AG08395 (cell line): ENCODE results near the gene SLC48A1.
A peak's percentile ranks its signal among the peaks of the same experiment; 100 is the strongest.

ENCODE experiments used
- DNase-seq: peaks from one replicate; pipeline ENCODE4 v3.0.0; 2012; ENCODE audit warnings: mixed read lengths, low spot score

The SLC48A1 gene

GRCh38 chr12:47744005-47744651 lies 28.9 kb upstream of the SLC48A1 start:
- no peak for DNase-seq

GRCh38 chr12:47744778-47745436 lies 28.1 kb upstream of the SLC48A1 start:
- DNase-seq, result no peak

- no peak for DNase-seq
Observed at GRCh38 chr12:47745485-47746041, 27.5 kb upstream of the SLC48A1 start.

GRCh38 chr12:47746073-47746472 lies 27.0 kb upstream of the SLC48A1 start:
- DNase-seq, result no peak

GRCh38 chr12:47746523-47746922 lies 26.5 kb upstream of the SLC48A1 start:
- DNase-seq, result no peak

GRCh38 chr12:47747126-47747525 lies 25.9 kb upstream of the SLC48A1 start:
- no peak for DNase-seq

GRCh38 chr12:47747596-47748506 lies 25.2 kb upstream of the SLC48A1 start:
- no peak for DNase-seq

- DNase-seq, result no peak
Observed at GRCh38 chr12:47748507-47748828, 24.6 kb upstream of the SLC48A1 start.

GRCh38 chr12:47748899-47749298 lies 24.1 kb upstream of the SLC48A1 start:
- DNase-seq, result no peak

GRCh38 chr12:47750229-47750798 lies 22.7 kb upstream of the SLC48A1 start:
- DNase-seq, result no peak

- DNase-seq, result no peak
Observed at GRCh38 chr12:47750916-47751470, 22.0 kb upstream of the SLC48A1 start.

- no peak for DNase-seq
Observed at GRCh38 chr12:47751561-47751960, 21.5 kb upstream of the SLC48A1 start.

GRCh38 chr12:47752121-47752520 lies 20.9 kb upstream of the SLC48A1 start:
- DNase-seq, result no peak

GRCh38 chr12:47752552-47752951 lies 20.5 kb upstream of the SLC48A1 start:
- DNase-seq, result peak; percentile 79

GRCh38 chr12:47753021-47754001 lies 19.7 kb upstream of the SLC48A1 start:
- DNase-seq, result no peak

- no peak for DNase-seq
Observed at GRCh38 chr12:47754126-47754525, 18.9 kb upstream of the SLC48A1 start.

GRCh38 chr12:47754881-47755280 lies 18.2 kb upstream of the SLC48A1 start:
- DNase-seq, result no peak

GRCh38 chr12:47755655-47756562 lies 17.1 kb upstream of the SLC48A1 start:
- DNase-seq, result no peak

GRCh38 chr12:47757364-47757839 lies 15.6 kb upstream of the SLC48A1 start:
- DNase-seq, result no peak
